ENCODE measurements around the gene ADK. TPM values are rescaled to one million over a fixed set of nuclear protein-coding genes. Genes with fewer than 3 reads are reported as not detected.

ADK gene
- total and polyA plus RNA-seq, 8 donors = 44.8 to 68.6 (median 57.5) TPM

DNA sequence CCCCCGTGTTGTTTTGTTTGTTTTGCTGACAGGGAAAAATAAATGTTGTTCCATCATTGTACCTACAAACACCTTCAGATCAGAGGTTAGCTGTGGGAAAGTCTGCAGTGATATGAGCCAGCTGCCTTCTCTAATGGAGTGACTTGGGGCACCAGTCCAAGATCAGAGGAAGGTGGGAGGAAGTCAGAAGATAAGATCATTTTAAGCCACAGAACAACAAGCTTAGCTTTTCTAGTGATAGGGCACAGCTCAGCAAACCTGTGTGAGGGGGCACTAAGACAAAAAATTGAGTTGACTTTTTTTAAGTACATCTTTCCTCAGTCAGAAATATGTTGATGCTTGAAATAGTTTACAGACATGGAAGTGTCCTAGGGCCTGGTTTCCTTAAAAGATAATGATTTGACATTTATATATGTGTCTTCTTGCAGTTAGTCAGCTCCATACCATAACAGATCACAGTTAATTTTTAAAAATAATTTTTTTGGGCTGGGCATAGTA, 435.1 kb downstream of the ADK start:
- DNase-seq (no peak), ATAC-seq (no peak)
- Histone ChIP-seq H3K27me3 (no peaks in the 10 kb centered on the region), H3K27ac (peak overlapping the region; percentile 50 to 55), H3K9me3 (no peaks in the 10 kb centered on the region), H3K4me1 (peaks cover 15 to 34% of the 10 kb centered on the region in 2 donors), H3K36me3 (no peaks in the 10 kb centered on the region), H3K4me3 (no peak overlapping the region)
- intact Hi-C loops (cut with DNase I) = no loop called here
- TF ChIP-seq, protein P1, sequence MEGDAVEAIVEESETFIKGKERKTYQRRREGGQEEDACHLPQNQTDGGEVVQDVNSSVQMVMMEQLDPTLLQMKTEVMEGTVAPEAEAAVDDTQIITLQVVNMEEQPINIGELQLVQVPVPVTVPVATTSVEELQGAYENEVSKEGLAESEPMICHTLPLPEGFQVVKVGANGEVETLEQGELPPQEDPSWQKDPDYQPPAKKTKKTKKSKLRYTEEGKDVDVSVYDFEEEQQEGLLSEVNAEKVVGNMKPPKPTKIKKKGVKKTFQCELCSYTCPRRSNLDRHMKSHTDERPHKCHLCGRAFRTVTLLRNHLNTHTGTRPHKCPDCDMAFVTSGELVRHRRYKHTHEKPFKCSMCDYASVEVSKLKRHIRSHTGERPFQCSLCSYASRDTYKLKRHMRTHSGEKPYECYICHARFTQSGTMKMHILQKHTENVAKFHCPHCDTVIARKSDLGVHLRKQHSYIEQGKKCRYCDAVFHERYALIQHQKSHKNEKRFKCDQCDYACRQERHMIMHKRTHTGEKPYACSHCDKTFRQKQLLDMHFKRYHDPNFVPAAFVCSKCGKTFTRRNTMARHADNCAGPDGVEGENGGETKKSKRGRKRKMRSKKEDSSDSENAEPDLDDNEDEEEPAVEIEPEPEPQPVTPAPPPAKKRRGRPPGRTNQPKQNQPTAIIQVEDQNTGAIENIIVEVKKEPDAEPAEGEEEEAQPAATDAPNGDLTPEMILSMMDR (IDR thresholded peaks at IDR 0.05) = no peak

DNA sequence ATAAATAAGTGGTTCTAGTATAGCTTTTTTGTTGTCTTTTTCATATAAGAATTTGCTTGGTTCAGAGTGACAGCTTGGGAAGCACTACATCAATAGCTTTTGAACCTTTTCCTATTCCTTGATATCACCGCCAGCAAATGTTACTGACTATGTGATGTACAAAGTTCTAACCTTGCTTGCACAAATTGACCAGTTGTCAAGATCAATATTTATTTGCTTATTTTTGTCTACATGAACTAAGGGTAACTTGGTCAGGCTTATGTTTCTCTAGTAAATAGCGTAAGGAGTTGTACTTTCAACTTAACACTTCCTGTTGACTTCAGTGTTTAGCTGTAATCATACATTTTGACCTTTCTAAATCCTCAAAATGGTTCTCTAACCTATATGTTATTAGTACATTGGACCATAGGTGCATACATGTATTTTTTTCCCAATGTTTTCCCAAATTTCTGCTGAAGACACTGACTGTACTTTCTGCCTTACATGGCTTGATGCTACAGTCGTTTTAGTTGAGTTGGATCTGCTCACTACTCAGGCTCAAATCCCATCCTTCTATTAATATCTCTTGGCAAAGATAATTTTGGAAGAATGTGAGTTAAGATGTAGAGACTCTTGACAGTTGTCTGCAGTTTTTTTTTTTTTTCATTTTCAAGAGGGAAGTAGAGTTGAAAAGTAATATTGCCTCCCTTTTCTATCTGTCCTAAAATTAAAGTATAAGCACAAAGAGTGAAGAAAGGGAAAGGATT, 436.3 kb downstream of the ADK start:
- H3K9me3 ChIP-seq = no peaks in the 10 kb centered on the region
- no peaks in the 10 kb centered on the region for H3K27me3 ChIP-seq
- ATAC-seq (no peak), DNase-seq (no peak)
- H3K4me1 ChIP-seq = peaks cover 15 to 34% of the 10 kb centered on the region in 2 donors
- no peaks in the 10 kb centered on the region for H3K36me3 ChIP-seq
- H3K27ac ChIP-seq = peak overlapping the region in 1 of 2 donors; percentile 13
- H3K4me3 ChIP-seq = no peak overlapping the region
- TF ChIP-seq, protein P1 (IDR thresholded peaks at IDR 0.05) = no peak
- intact Hi-C loops (cut with DNase I) = no loop called here

DNA sequence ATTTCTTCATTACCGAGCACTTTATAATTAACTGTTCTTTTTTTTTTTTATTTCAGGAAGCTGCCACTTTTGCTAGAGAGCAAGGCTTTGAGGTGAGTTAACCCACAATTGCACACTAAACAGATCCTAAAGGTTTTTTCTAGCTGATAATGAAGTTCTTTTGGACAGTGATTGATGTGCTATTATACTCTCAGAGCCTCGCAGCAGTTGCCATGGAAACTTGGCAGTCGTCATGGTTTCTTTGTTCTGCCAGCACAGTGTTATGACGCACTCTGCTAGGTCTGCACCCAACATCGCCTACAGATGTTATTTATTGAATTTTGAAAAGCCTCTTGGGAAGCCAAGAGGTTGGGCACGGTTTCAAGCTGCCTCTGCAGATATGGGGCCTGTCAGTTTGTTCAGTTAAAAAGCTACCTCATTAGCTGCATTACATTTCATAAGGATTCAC, 438.2 kb downstream of the ADK start:
- H3K4me1 ChIP-seq = peaks cover 21 to 34% of the 10 kb centered on the region in 2 donors
- H3K4me3 ChIP-seq = no peak overlapping the region
- TF ChIP-seq, protein P1 (IDR thresholded peaks at IDR 0.05) = no peak
- intact Hi-C loops (cut with DNase I) = no loop called here
- peak; percentile 85 for ATAC-seq
- no peaks in the 10 kb centered on the region for H3K27me3 ChIP-seq
- H3K27ac ChIP-seq = peak overlapping the region; percentile 35 to 71
- no peaks in the 10 kb centered on the region for H3K9me3 ChIP-seq
- H3K36me3 ChIP-seq = no peaks in the 10 kb centered on the region
- DNase-seq = peak in 3 of 4 donors; percentile 86 to 97 (median 95)

DNA sequence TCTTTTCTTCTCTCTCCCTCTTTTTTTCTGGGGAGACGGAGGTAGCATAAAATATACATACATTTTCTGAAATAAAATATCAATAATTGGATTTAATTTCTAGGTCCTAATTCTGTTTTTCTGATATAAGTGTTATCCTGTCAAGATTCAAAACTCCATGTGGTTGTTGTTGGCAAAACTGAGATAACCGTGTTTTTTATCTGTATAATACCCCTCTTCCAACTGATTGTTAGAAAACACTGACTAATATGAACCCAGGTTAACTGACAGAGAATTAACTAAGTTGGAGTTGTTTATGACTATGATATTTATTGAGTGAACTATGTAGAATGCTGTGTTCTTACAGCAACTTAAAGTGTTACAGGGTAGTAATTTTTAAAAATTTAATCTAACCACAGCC, 438.8 kb downstream of the ADK start:
- intact Hi-C loops (cut with DNase I) = no loop called here
- no peaks in the 10 kb centered on the region for H3K9me3 ChIP-seq
- no peak for DNase-seq
- H3K36me3 ChIP-seq = no peaks in the 10 kb centered on the region
- H3K27ac ChIP-seq = peak overlapping the region; percentile 35 to 71
- peaks cover 21 to 34% of the 10 kb centered on the region in 2 donors for H3K4me1 ChIP-seq
- no peak for ATAC-seq
- H3K27me3 ChIP-seq = no peaks in the 10 kb centered on the region
- no peak overlapping the region for H3K4me3 ChIP-seq
- TF ChIP-seq, protein P1 (IDR thresholded peaks at IDR 0.05) = no peak

DNA sequence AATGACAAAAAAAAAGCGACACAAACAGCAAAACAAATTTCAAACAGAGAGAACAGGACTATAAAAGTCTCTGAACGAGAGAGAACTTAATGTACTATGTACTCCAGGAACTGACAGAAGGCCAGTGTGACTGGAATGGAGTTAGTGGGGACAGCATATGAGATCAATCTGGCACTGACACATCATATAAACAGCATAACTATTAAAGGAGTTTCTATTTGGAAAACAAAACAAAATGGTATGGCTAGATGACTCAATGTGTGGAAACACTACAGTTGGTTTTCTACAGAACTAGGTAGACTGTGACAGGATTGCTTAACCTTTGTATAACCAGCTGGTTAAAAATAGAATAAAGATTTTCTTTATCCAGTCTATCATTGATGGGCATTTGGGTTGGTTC, 442.4 kb downstream of the ADK start:
- peaks cover 13 to 18% of the 10 kb centered on the region in 2 donors for H3K4me1 ChIP-seq
- no peak overlapping the region for H3K4me3 ChIP-seq
- H3K27ac ChIP-seq = no peak overlapping the region
- no peaks in the 10 kb centered on the region for H3K9me3 ChIP-seq
- TF ChIP-seq, protein P1 (IDR thresholded peaks at IDR 0.05) = no peak
- DNase-seq = peak in 2 of 4 donors; percentile 79 to 88
- ATAC-seq = no peak
- no peaks in the 10 kb centered on the region for H3K36me3 ChIP-seq
- no peaks in the 10 kb centered on the region for H3K27me3 ChIP-seq
- intact Hi-C loops (cut with DNase I) = no loop called here
